Nephron progenitor cell (in vitro differentiated cells): Measurements from ENCODE around the gene CLPTM1L.
A peak's percentile ranks its signal among the peaks of the same experiment; 100 is the strongest.

Experiments
- DNase-seq: peaks from one replicate; pipeline ENCODE4 v3.0.0; 2021
- H3K27ac Mint-ChIP-seq: 2 replicates; pipeline ENCODE4 v1.8.0; 2021; ENCODE audit warnings: mild to moderate bottlenecking, moderate library complexity, mixed read lengths
- H3K27me3 Mint-ChIP-seq: 2 replicates; pipeline ENCODE4 v1.8.0; 2021; ENCODE audit warnings: mild to moderate bottlenecking, low read depth, mixed read lengths; ENCODE audit not compliant: poor library complexity
- H3K36me3 Mint-ChIP-seq: 2 replicates; pipeline ENCODE4 v1.8.0; 2021; ENCODE audit warnings: low read depth, mixed read lengths
- H3K4me1 Mint-ChIP-seq: 2 replicates; pipeline ENCODE4 v1.8.0; 2021; ENCODE audit warnings: mixed read lengths
- H3K4me3 Mint-ChIP-seq: 2 replicates; pipeline ENCODE4 v1.8.0; 2021; ENCODE audit warnings: mild to moderate bottlenecking, moderate library complexity, mixed read lengths
- H3K9me3 Mint-ChIP-seq: 2 replicates; pipeline ENCODE4 v1.8.0; 2021; ENCODE audit warnings: mild to moderate bottlenecking, moderate library complexity, mixed read lengths
- TF ChIP-seq, protein P1 (sequence below): fragments of 200-600 bp; sonication (generic); IDR thresholded peaks from 2 replicates; pipeline ENCODE4 v1.5.0; 2021; ENCODE audit warnings: antibody characterized with exemption

The CLPTM1L gene

GRCh38 chr5:1390861-1391600, 46.1 kb upstream of the CLPTM1L start:
- Mint-ChIP-seq H3K36me3 (no peaks in the 10 kb centered on the region), H3K4me3 (no peak overlapping the region), H3K9me3 (peaks cover 6% of the 10 kb centered on the region), H3K27ac (no peak overlapping the region), H3K27me3 (peaks cover 86% of the 10 kb centered on the region), H3K4me1 (peaks cover 16% of the 10 kb centered on the region)
- DNase-seq: no peak
- TF ChIP-seq, protein P1, sequence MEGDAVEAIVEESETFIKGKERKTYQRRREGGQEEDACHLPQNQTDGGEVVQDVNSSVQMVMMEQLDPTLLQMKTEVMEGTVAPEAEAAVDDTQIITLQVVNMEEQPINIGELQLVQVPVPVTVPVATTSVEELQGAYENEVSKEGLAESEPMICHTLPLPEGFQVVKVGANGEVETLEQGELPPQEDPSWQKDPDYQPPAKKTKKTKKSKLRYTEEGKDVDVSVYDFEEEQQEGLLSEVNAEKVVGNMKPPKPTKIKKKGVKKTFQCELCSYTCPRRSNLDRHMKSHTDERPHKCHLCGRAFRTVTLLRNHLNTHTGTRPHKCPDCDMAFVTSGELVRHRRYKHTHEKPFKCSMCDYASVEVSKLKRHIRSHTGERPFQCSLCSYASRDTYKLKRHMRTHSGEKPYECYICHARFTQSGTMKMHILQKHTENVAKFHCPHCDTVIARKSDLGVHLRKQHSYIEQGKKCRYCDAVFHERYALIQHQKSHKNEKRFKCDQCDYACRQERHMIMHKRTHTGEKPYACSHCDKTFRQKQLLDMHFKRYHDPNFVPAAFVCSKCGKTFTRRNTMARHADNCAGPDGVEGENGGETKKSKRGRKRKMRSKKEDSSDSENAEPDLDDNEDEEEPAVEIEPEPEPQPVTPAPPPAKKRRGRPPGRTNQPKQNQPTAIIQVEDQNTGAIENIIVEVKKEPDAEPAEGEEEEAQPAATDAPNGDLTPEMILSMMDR: no peak

DNA sequence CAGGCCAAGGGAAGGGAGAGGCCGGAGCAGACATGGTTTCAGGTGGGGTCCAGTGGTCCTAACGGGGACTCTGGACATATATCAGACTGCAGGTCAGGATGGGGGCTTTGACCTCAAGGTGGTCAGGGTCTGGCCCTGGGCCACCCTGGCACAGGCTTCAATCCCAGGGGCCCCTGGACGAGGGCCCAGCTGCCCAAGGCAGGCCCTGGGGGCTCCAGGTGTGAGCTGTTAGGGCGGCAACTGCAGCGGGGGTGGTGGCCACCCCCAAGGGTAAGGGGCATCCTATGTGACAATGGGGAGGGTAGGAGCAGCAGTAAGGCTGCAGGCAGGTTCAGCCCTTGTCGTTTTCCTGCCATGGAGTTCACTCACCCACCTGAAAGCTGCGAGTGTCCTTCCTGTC, 45.4 kb upstream of the CLPTM1L start:
- Mint-ChIP-seq H3K36me3 (no peaks in the 10 kb centered on the region), H3K4me3 (no peak overlapping the region), H3K27me3 (peaks cover 87% of the 10 kb centered on the region), H3K9me3 (peaks cover 6% of the 10 kb centered on the region), H3K4me1 (peaks cover 16% of the 10 kb centered on the region), H3K27ac (no peak overlapping the region)
- DNase-seq: no peak
- TF ChIP-seq, protein P1: no peak

DNA sequence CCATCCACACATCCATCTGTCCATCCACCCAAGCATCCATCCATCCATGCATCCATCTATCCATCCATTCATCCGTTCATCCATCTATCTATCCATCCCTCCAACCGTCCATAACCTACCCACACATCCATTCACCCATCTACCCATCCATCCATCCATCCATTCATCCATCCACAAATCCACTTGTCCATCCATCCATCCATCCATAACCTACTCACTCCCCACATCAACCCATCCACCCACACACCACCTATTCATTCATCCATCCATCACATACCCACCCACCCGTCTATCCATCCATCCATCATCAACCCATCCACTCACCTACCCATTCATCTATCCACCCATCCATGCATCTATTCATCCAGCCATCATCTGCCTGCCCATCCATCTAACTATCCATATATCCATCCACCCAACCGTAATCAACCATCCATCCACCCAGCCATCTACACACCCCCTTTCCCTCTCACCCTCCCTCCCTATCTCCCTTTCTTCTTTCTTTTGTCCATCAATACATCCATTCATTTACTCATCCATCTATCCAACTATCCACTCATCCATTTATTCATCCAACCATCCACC, 43.6 kb upstream of the CLPTM1L start:
- no peak for DNase-seq
- no peaks in the 10 kb centered on the region for H3K36me3 Mint-ChIP-seq
- peaks cover 88% of the 10 kb centered on the region for H3K27me3 Mint-ChIP-seq
- peaks cover 6% of the 10 kb centered on the region for H3K9me3 Mint-ChIP-seq
- H3K4me3 Mint-ChIP-seq: peak overlapping the region; percentile 1
- peaks cover 19% of the 10 kb centered on the region for H3K4me1 Mint-ChIP-seq
- no peak overlapping the region for H3K27ac Mint-ChIP-seq
- TF ChIP-seq, protein P1: no peak

DNA sequence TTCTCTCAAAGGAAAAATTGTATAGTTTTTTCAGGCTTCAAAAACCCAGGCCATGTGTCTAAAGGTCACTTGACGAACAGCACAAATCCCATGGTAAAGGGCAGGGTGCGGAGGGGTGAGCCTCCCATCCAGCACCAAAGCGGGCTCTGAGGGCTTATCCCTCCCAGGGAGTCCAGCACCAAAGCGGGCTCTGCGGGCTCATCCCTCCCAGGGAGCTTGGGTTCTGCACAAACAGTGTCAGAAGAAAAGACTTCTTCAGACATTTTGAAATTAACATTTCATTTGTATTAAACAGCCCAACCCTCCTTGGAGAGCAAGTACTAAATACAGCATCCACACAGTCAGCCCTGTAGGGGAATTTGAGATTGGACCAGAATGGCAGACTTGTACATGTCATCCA, 43.0 kb upstream of the CLPTM1L start:
- Mint-ChIP-seq H3K36me3 (no peaks in the 10 kb centered on the region), H3K4me3 (peak overlapping the region; percentile 9), H3K9me3 (peaks cover 6% of the 10 kb centered on the region), H3K27me3 (peaks cover 90% of the 10 kb centered on the region), H3K27ac (no peak overlapping the region), H3K4me1 (peaks cover 19% of the 10 kb centered on the region)
- TF ChIP-seq, protein P1: no peak
- no peak for DNase-seq

DNA sequence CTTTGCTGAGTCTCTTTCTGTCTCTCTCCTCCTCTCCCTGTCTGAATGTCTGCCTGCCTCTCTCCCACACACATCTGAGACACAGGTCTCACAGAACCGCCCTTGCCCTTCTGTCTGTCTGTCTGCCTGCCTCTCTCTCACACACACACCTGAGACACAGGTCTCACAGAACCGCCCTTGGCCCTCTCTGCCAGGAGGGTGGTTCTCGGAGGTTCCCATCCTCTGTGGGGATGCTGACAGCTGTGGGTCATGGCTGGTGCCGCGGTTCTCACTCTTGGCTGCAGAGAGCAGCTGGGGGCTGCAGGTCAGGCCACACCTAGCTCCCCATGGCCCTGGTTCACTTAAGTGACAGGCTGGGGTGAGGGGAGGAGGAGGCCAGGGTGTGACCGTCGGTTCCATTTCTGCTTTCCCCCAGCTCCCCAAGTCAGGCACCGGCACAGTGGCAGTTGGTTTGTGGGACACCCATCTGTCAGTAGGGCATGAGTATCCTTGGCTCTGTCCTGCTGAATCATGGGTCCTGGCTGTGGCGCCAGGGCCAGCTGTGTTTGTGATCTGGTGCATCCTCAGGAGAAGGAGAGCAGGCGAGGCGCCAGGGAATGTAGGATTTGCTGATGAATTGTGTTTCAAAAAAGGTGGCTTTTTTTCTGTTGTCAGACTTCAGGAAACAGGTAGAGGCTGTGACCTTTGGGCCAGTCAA, 42.3 kb upstream of the CLPTM1L start:
- peaks cover 92% of the 10 kb centered on the region for H3K27me3 Mint-ChIP-seq
- peaks cover 6% of the 10 kb centered on the region for H3K9me3 Mint-ChIP-seq
- peaks cover 19% of the 10 kb centered on the region for H3K4me1 Mint-ChIP-seq
- TF ChIP-seq, protein P1: no peak
- no peaks in the 10 kb centered on the region for H3K36me3 Mint-ChIP-seq
- no peak for DNase-seq
- peak overlapping the region; percentile 85 for H3K4me3 Mint-ChIP-seq
- H3K27ac Mint-ChIP-seq: no peak overlapping the region
